GM19463 (cell line): ENCODE results near the gene ABHD2.
"Not testable (repeated sequence)": the region's sequence is repeated elsewhere in the genome, so short reads cannot be mapped to it uniquely, and the experiment has no call there.

Experiments
- ATAC-seq: cut with Tn5 transposase; IDR thresholded peaks from one replicate; pipeline ENCODE4 v1.9.1; 2021; ENCODE audit warnings: mild to moderate bottlenecking, moderate library complexity; ENCODE audit not compliant: unreplicated experiment

ABHD2 gene

GRCh38 chr15:89087830-89088604 is at the start of gene ABHD2:
Gene ABHD2 (plus strand): TSS chr15:89088456. CDS start chr15:89116328, 27,872 bp downstream.
- ATAC-seq: peak; percentile 96

GRCh38 chr15:89039142-89039541 is 49.1 kb upstream of the ABHD2 start:
- no peak for ATAC-seq

GRCh38 chr15:89041507-89041906 is 46.7 kb upstream of the ABHD2 start:
- ATAC-seq: no peak

- ATAC-seq: no peak
Observed at GRCh38 chr15:89042387-89042786, 45.9 kb upstream of the ABHD2 start.

GRCh38 chr15:89043031-89044002 is 44.9 kb upstream of the ABHD2 start:
- ATAC-seq: no peak

- not testable (repeated sequence) for ATAC-seq
Observed at GRCh38 chr15:89049016-89049666, 39.1 kb upstream of the ABHD2 start.

- no peak for ATAC-seq
Observed at GRCh38 chr15:89051875-89052274, 36.4 kb upstream of the ABHD2 start.

GRCh38 chr15:89052474-89052873 is 35.8 kb upstream of the ABHD2 start:
- no peak for ATAC-seq

GRCh38 chr15:89054873-89055272 is 33.4 kb upstream of the ABHD2 start:
- no peak for ATAC-seq

- peak; percentile 80 for ATAC-seq
Observed at GRCh38 chr15:89057506-89058133, 30.6 kb upstream of the ABHD2 start.

GRCh38 chr15:89058376-89058775 is 29.9 kb upstream of the ABHD2 start:
- no peak for ATAC-seq

- ATAC-seq: no peak
Observed at GRCh38 chr15:89058876-89059405, 29.3 kb upstream of the ABHD2 start.

- ATAC-seq: no peak
Observed at GRCh38 chr15:89066280-89066679, 22.0 kb upstream of the ABHD2 start.

- peak; percentile 38 for ATAC-seq
Observed at GRCh38 chr15:89067751-89068150, 20.5 kb upstream of the ABHD2 start.

- peak; percentile 93 for ATAC-seq
Observed at GRCh38 chr15:89068325-89068784, 19.9 kb upstream of the ABHD2 start.

- ATAC-seq: no peak
Observed at GRCh38 chr15:89070197-89071124, 17.8 kb upstream of the ABHD2 start.

GRCh38 chr15:89071471-89071870 is 16.8 kb upstream of the ABHD2 start:
- ATAC-seq: no peak

GRCh38 chr15:89072277-89072869 is 15.9 kb upstream of the ABHD2 start:
- ATAC-seq: no peak
